PFSK-1 (cell line): ENCODE data around the gene EPAS1.

Experiments
- POLR2AphosphoS5 ChIP-seq: IDR thresholded peaks from 2 replicates; pipeline ENCODE4 v1.6.1; 2012; ENCODE audit warnings: low read depth, mild to moderate bottlenecking, control low read depth, low read length, moderate library complexity
- REST ChIP-seq, 2 experiments: IDR thresholded peaks; 2 replicates each; pipeline versions ENCODE4 v1.6.1 to v1.8.0; 2011 to 2012; ENCODE audit warnings: low read depth in 2 of 2, low read length in 2 of 2, control low read depth in 1 of 2, inconsistent platforms in 1 of 2, mild to moderate bottlenecking in 1 of 2, moderate library complexity in 1 of 2; ENCODE audit not compliant: insufficient read depth in 1 of 2
- TAF1 ChIP-seq: IDR thresholded peaks from 2 replicates; pipeline ENCODE4 v1.6.1; 2012; ENCODE audit warnings: low read length, control low read depth, borderline replicate concordance; ENCODE audit not compliant: insufficient read depth

- TF ChIP-seq TAF1: no peak
- TF ChIP-seq REST (IDR thresholded peaks at IDR 0.05; ENCODE audit: insufficient read depth in 1 of 2, low read depth in 2 of 2, low read length in 2 of 2): no peak
- no peak for TF ChIP-seq POLR2AphosphoS5
These were observed 79.9 kb downstream of the EPAS1 start for GRCh38 chr2:46377101-46377581.
